SK-N-MC (cell line): ENCODE results near the gene ABHD17A.

Experiments used
- DNase-seq: peaks from one replicate; pipeline ENCODE4 v3.0.0-alpha.2; 2011; ENCODE audit warnings: low read depth, low spot score
- H3K27ac ChIP-seq: fragments of 200-600 bp; sonication (generic); 2 replicates; pipeline ENCODE4 v1.5.1; 2016; ENCODE audit warnings: mixed run types
- H3K36me3 ChIP-seq: fragments of 200-600 bp; sonication (generic); 2 replicates; pipeline ENCODE4 v1.6.1; 2017; ENCODE audit warnings: antibody characterized with exemption, low read length, mixed read lengths; ENCODE audit not compliant: insufficient read depth
- H3K4me3 ChIP-seq: fragments of 200-600 bp; sonication (generic); 2 replicates; pipeline ENCODE4 v1.5.1; 2016
- H3K9ac ChIP-seq: fragments of 200-600 bp; sonication (generic); 2 replicates; pipeline ENCODE4 v1.8.0; 2017; ENCODE audit warnings: mixed run types, mixed read lengths; ENCODE audit not compliant: insufficient read length
- H3K9me3 ChIP-seq: fragments of 200-600 bp; sonication (generic); 2 replicates; pipeline ENCODE4 v1.6.1; 2017; ENCODE audit warnings: low read depth, mild to moderate bottlenecking, antibody characterized with exemption, low read length, moderate library complexity, mixed read lengths
- EZH2 ChIP-seq: fragments of 200-600 bp; sonication (generic); IDR thresholded peaks from one replicate; pipeline ENCODE4 v1.6.1; 2017; ENCODE audit warnings: antibody characterized with exemption
- FOXP2 ChIP-seq: optimal IDR thresholded peaks from 2 replicates; pipeline ENCODE3; 2011; ENCODE audit warnings: mild to moderate bottlenecking, moderate library complexity; ENCODE audit not compliant: insufficient read depth; ENCODE audit errors: extremely low read length, control extremely low read depth
- POLR2AphosphoS5 ChIP-seq: IDR thresholded peaks from 2 replicates; pipeline ENCODE4 v1.6.1; 2012; ENCODE audit warnings: mild to moderate bottlenecking, low read depth, low read length, borderline replicate concordance

Gene ABHD17A

DNA sequence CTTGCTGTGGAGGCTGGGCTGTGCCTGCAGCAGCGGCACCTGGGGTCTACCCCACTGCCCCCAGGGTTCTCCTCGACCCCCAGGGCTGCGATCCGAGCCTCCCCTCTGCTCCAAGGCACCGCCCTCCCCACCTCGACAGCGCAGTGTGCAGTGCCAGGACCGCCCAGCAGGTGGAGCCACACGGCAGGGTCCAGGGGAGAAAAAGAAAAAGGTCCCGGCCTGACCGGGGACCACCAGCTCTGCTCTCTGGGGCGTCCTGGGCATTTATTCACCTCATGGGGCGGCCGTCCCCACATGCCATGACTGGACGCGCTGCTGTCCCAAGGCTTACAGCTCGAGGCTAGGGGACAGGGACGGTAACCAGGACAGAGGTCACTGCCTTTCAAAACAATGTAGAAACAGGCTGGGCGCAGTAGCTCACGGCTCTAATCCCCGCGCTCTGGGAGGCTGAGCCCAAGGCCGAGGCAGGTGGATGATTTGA lies 47.6 kb downstream of the ABHD17A start:
- Histone ChIP-seq H3K27ac (no peak overlapping the region), H3K9me3 (no peaks in the 10 kb centered on the region), H3K4me3 (no peak overlapping the region), H3K9ac (no peak overlapping the region), H3K36me3 (no peaks in the 10 kb centered on the region)
- TF ChIP-seq EZH2 (no peak), FOXP2 (no peak), POLR2AphosphoS5 (no peak)
- no peak for DNase-seq

DNA sequence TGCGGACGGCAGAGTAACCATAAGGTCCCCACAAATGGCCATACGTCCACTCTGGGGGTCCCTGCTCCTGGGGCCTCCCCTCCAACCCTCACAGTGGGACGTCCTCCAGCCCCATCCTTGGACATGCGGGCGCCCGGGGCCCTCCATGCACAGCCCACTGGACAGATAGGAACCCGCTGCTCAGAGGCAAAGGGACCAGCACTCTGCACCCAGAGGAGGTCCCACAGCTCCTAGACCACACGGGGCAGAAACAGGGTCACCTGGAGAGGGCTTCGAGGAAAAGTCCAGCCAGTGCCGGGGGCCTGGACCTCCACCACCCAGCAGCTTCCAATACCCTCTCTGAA lies 48.1 kb downstream of the ABHD17A start:
- Histone ChIP-seq H3K36me3 (no peaks in the 10 kb centered on the region), H3K9me3 (no peaks in the 10 kb centered on the region), H3K9ac (no peak overlapping the region), H3K4me3 (no peak overlapping the region), H3K27ac (no peak overlapping the region)
- no peak for DNase-seq
- TF ChIP-seq POLR2AphosphoS5 (no peak), FOXP2 (no peak), EZH2 (no peak)

GRCh38 chr19:1836458-1837221 lies 48.7 kb downstream of the ABHD17A start:
- TF ChIP-seq EZH2 = no peak
- TF ChIP-seq POLR2AphosphoS5 = no peak
- no peak for TF ChIP-seq FOXP2
- H3K36me3 ChIP-seq = no peaks in the 10 kb centered on the region
- no peak overlapping the region for H3K9ac ChIP-seq
- DNase-seq = no peak
- H3K4me3 ChIP-seq = no peak overlapping the region
- no peak overlapping the region for H3K27ac ChIP-seq
- no peaks in the 10 kb centered on the region for H3K9me3 ChIP-seq

DNA sequence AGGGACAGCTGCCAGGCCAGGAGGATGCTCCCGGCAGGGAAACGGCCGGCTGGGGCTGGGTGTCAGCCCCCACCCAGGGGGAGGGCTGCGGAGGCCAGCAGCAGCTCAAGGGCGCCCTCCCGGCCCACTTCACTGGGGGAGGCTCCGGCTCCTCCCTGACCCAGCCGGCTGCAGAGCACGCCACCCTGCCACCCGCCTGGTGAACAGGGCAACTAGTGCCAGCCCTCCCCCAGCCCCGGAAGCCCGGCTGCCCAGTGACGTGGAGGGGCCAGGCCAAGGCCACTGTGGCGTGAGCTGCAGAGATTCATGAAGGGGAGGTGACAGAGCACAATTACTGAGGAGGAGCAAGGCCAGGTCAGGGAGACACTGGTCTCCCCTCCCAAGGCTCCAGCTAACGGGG lies 51.8 kb downstream of the ABHD17A start:
- no peak overlapping the region for H3K27ac ChIP-seq
- TF ChIP-seq FOXP2 = no peak
- TF ChIP-seq EZH2 = no peak
- TF ChIP-seq POLR2AphosphoS5 = no peak
- H3K4me3 ChIP-seq = no peak overlapping the region
- no peak overlapping the region for H3K9ac ChIP-seq
- no peak for DNase-seq
- peaks cover 3% of the 10 kb centered on the region; the same call in 1 of the 2 replicates for H3K36me3 ChIP-seq
- H3K9me3 ChIP-seq = no peaks in the 10 kb centered on the region

DNA sequence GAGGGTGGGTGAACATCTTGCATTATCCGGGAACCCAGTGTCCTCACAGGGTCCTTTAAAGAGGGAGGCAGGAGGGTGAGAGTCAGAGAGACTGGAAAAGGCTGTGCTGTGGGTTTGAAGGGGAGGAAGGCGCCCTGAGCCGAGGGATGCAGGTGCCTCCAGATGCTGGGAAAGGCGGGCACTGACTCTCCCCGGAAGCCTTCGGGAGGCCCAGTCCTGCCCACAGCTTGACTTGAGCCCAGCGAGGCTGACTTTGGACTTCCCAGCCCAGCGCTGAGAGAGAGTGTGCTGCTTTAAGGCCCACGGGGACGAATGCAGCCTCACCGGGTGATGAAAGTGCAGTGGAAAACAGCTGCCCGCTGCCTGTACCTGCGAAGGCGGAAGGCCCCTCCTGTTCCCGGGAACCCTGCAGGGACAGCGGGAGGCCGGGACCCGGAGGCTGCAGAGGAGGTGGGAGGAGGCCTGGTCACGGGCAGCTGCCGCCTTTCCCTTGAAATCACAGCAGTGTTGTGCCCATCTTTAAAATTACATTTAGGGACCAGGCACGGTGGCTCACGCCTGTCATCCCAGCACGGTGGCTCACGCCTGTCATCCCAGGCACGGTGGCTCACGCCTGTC lies 53.1 kb downstream of the ABHD17A start:
- H3K9me3 ChIP-seq = no peaks in the 10 kb centered on the region
- DNase-seq = no peak
- no peak overlapping the region for H3K9ac ChIP-seq
- TF ChIP-seq POLR2AphosphoS5 = no peak
- no peak for TF ChIP-seq FOXP2
- no peak for TF ChIP-seq EZH2
- H3K4me3 ChIP-seq = no peak overlapping the region
- no peak overlapping the region for H3K27ac ChIP-seq
- H3K36me3 ChIP-seq = peaks cover 3% of the 10 kb centered on the region; the same call in 1 of the 2 replicates

DNA sequence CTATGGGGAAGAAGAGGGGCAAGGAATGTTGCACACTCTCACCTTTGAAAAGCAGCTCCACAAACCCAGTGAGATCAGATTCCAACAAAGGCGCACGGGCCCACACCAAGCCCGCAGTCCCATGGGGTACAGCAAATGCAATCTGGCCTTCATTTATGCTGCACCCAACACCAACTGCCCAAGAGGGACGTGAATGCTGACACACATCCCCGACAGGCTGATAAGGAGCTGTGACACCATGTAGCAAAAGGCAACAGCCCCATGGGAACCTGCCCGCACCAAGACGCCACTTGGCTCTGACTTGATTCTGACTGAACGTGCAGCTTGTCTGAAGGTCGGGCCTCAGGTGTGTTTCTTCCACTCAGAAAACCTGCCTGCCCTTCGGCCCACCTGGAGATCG lies 54.3 kb downstream of the ABHD17A start:
- TF ChIP-seq POLR2AphosphoS5 (no peak), EZH2 (no peak), FOXP2 (no peak)
- Histone ChIP-seq H3K4me3 (no peak overlapping the region), H3K9me3 (no peaks in the 10 kb centered on the region), H3K9ac (no peak overlapping the region), H3K36me3 (peaks cover 3% of the 10 kb centered on the region; the same call in 1 of the 2 replicates), H3K27ac (no peak overlapping the region)
- DNase-seq = no peak

- Histone ChIP-seq H3K36me3 (peaks cover 3% of the 10 kb centered on the region; the same call in 1 of the 2 replicates), H3K9ac (no peak overlapping the region), H3K27ac (no peak overlapping the region), H3K4me3 (no peak overlapping the region), H3K9me3 (no peaks in the 10 kb centered on the region)
- TF ChIP-seq POLR2AphosphoS5 (no peak), EZH2 (no peak), FOXP2 (no peak)
- no peak for DNase-seq
Observed at GRCh38 chr19:1830568-1830967, 54.7 kb downstream of the ABHD17A start.

DNA sequence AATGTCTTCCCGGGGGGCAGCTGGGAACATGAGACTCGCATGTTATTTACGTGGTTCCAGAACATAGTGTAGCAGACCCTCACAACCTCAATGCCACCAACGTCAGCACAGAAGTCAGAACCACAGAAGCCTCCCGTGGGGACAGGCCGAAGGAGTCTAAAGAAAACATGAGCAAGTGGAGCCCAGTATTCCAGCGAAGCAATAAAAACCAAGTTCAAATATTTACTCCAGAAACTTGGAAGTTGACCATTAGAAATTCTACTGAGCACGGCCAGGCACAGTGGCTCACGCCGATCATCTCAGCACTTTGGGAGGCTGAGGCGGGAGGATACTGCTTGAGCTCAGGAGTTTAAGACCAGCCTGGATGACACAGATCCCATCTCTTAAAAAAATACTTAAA lies 55.3 kb downstream of the ABHD17A start:
- TF ChIP-seq POLR2AphosphoS5 (no peak), FOXP2 (no peak), EZH2 (no peak)
- no peak overlapping the region for H3K27ac ChIP-seq
- DNase-seq = no peak
- no peaks in the 10 kb centered on the region for H3K9me3 ChIP-seq
- peaks cover 3% of the 10 kb centered on the region; the same call in 1 of the 2 replicates for H3K36me3 ChIP-seq
- no peak overlapping the region for H3K9ac ChIP-seq
- H3K4me3 ChIP-seq = no peak overlapping the region
